Measurements from ENCODE around the gene MTERF2. TPM values are rescaled to one million over a fixed set of nuclear protein-coding genes. Genes with fewer than 3 reads are reported as not detected.

Gene MTERF2
- total and polyA plus RNA-seq, 11 donors: 14.9 to 46.1 (median 27.8) TPM

- H3K4me1 ChIP-seq: peaks cover 0 to 13% (median 2%) of the 10 kb centered on the region in 12 donors
- H3K27ac ChIP-seq: no peak overlapping the region
Measured at GRCh38 chr12:106941481-106942156, 45.3 kb downstream of the MTERF2 start.

DNA sequence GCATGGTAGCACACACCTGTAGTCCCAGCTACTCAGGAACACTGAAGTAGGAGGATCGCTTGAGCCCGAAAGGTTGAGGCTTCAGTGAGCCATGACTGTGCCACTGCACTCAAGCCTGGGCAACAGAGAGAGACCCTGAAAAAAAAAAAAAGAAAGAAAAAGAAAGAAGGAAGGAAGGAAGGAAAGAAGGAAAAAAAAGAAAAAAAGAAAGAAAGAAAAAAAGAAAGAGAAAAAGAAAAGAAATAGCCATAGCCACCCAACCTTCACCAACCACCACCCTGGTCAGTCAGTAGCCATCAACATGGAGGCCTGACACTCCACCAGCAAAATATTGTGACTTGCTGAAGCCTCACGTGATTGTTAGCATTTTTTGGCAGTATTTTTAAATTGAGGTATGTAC, 52.7 kb downstream of the MTERF2 start:
- TF ChIP-seq POLR2A (IDR thresholded peaks at IDR 0.05): no peak
- no peaks in the 10 kb centered on the region for H3K4me1 ChIP-seq
- H3K9me3 ChIP-seq: peaks cover 0 to 4% (median 0%) of the 10 kb centered on the region in 12 donors
- H3K27me3 ChIP-seq: peaks cover 0 to 43% (median 0%) of the 10 kb centered on the region in 9 donors
- no peak overlapping the region for H3K27ac ChIP-seq
- DNase-seq (no peak), ATAC-seq (no peak)
- H3K36me3 ChIP-seq: no peaks in the 10 kb centered on the region
- intact Hi-C loops (cut with DNase I): no loop called here
- 81 to 88% (median 85%) methylated on average over 3 of the region's 3 CpGs for WGBS, 4 donors
- H3K4me3 ChIP-seq: no peak overlapping the region

More at GRCh38 chr12:106941481-106942156, 45.3 kb downstream of the MTERF2 start:
- TF ChIP-seq CTCF (IDR thresholded peaks at IDR 0.05) (no peak), POLR2A (IDR thresholded peaks at IDR 0.05) (no peak)
- no peak for DNase-seq
- peaks cover 0 to 6% (median 0%) of the 10 kb centered on the region in 12 donors for H3K9me3 ChIP-seq
- 28 to 34% (median 33%) methylated on average over 6 of the region's 6 CpGs for WGBS, 4 donors
- H3K4me3 ChIP-seq: no peak overlapping the region
- peaks cover 0 to 8% (median 0%) of the 10 kb centered on the region in 9 donors for H3K27me3 ChIP-seq
- intact Hi-C loops (cut with DNase I): no loop called here
- no peaks in the 10 kb centered on the region for H3K36me3 ChIP-seq
- no peak for ATAC-seq

Other genes starting within 250 kb of the MTERF2 start
- 10 to 100 TPM; 14.2 to 27.5 (median 22.8) TPM for gene RIC8B, start 212.5 kb downstream of the MTERF2 start, total RNA-seq
- gene RIC8B, start 212.5 kb downstream of the MTERF2 start, polyA plus RNA-seq: 10 to 100 TPM in 1 of 2 donors, 1 to 10 TPM in 1; 6.1 to 11.9 TPM
- 10 to 100 TPM; 26.8 to 59.2 (median 36.3) TPM for gene TMEM263, start 31.2 kb downstream of the MTERF2 start, total RNA-seq
- 10 to 100 TPM; 11.6 to 37.3 TPM for gene TMEM263, start 31.2 kb downstream of the MTERF2 start, polyA plus RNA-seq
- gene CRY1, start 106.4 kb upstream of the MTERF2 start, total RNA-seq: 10 to 100 TPM in 5 of 9 donors, 1 to 10 TPM in 4; 6.7 to 20.4 (median 12.0) TPM
- gene CRY1, start 106.4 kb upstream of the MTERF2 start, polyA plus RNA-seq: 10 to 100 TPM in 1 of 2 donors, 1 to 10 TPM in 1; 4.3 to 20.7 TPM